GM23338 (cell line): ENCODE data around the gene RWDD3. TPM values are rescaled to one million over a fixed set of nuclear protein-coding genes. Genes with fewer than 3 reads are reported as not detected.

Source experiments
- ATAC-seq: fragments of 200-7000 bp; cut with Tn5 transposase; 3 replicates; pipeline ENCODE4 v1.9.1; 2020
- DNase-seq: peaks from one replicate; pipeline ENCODE4 v3.0.0-alpha.2; 2015; ENCODE audit warnings: low spot score
- H2AFZ ChIP-seq: fragments of 200-600 bp; sonication (generic); 2 replicates; pipeline ENCODE4 v1.8.0; 2016; ENCODE audit warnings: antibody characterized with exemption, mild to moderate bottlenecking, moderate library complexity
- H3F3A ChIP-seq: fragments of 200-600 bp; sonication (generic); replicated peaks from 2 replicates; pipeline ENCODE4 v1.8.0; 2017; ENCODE audit warnings: antibody characterized with exemption, mixed run types, low read depth
- H3K27ac ChIP-seq: fragments of 200-600 bp; sonication (generic); 2 replicates; pipeline ENCODE4 v1.6.1; 2016; ENCODE audit warnings: low read depth
- H3K27me3 ChIP-seq: fragments of 200-600 bp; sonication (generic); 2 replicates; pipeline ENCODE4 v1.8.0; 2016; ENCODE audit warnings: mild to moderate bottlenecking, mixed run types, moderate library complexity; ENCODE audit not compliant: insufficient read depth
- H3K36me3 ChIP-seq: fragments of 200-600 bp; sonication (generic); 2 replicates; pipeline ENCODE4 v1.8.0; 2016; ENCODE audit warnings: mild to moderate bottlenecking; ENCODE audit not compliant: insufficient read depth
- H3K4me1 ChIP-seq: fragments of 200-600 bp; sonication (generic); 2 replicates; pipeline ENCODE4 v1.8.0; 2016; ENCODE audit warnings: mild to moderate bottlenecking, moderate library complexity; ENCODE audit not compliant: insufficient read depth
- H3K4me2 ChIP-seq: fragments of 200-600 bp; sonication (generic); 2 replicates; pipeline ENCODE4 v1.7.1; 2017; ENCODE audit warnings: mixed run types
- H3K4me3 ChIP-seq: fragments of 200-600 bp; sonication (generic); 2 replicates; pipeline ENCODE4 v1.6.1; 2016; ENCODE audit warnings: mixed run types
- H3K79me2 ChIP-seq: fragments of 200-600 bp; sonication (generic); replicated peaks from 2 replicates; pipeline ENCODE4 v1.8.0; 2017; ENCODE audit warnings: mild to moderate bottlenecking; ENCODE audit not compliant: insufficient read depth
- H3K9me2 ChIP-seq: fragments of 200-600 bp; sonication (generic); 2 replicates; pipeline ENCODE4 v1.8.0; 2017; ENCODE audit not compliant: insufficient read depth
- H4K20me1 ChIP-seq: fragments of 200-600 bp; sonication (generic); replicated peaks from 2 replicates; pipeline ENCODE4 v1.8.0; 2017; ENCODE audit warnings: mild to moderate bottlenecking; ENCODE audit not compliant: insufficient read depth
- H3K27ac Mint-ChIP-seq: 2 replicates; pipeline ENCODE4 v1.8.0; 2020; ENCODE audit warnings: inconsistent platforms, mild to moderate bottlenecking, moderate library complexity, mixed read lengths
- H3K27me3 Mint-ChIP-seq: 3 replicates; pipeline ENCODE4 v1.8.0; 2022; ENCODE audit warnings: low read depth, mild to moderate bottlenecking, moderate library complexity, mixed read lengths, inconsistent platforms; ENCODE audit not compliant: insufficient read depth, poor library complexity
- H3K36me3 Mint-ChIP-seq: 3 replicates; pipeline ENCODE4 v1.8.0; 2021; ENCODE audit warnings: low read depth, mild to moderate bottlenecking, inconsistent platforms, moderate library complexity, mixed read lengths
- H3K4me1 Mint-ChIP-seq: 3 replicates; pipeline ENCODE4 v1.8.0; 2020; ENCODE audit warnings: mild to moderate bottlenecking, inconsistent platforms, mixed read lengths
- H3K4me3 Mint-ChIP-seq: 3 replicates; pipeline ENCODE4 v1.8.0; 2021; ENCODE audit warnings: moderate library complexity, mild to moderate bottlenecking, inconsistent platforms, mixed read lengths
- H3K9me3 Mint-ChIP-seq: 3 replicates; pipeline ENCODE4 v1.8.0; 2020; ENCODE audit warnings: moderate library complexity, mild to moderate bottlenecking, inconsistent platforms, mixed read lengths
- CREB1 ChIP-seq: fragments of 250-450 bp; sonication (Bioruptor Pico); IDR thresholded peaks from 2 replicates; pipeline ENCODE4 v1.5.0; 2020; ENCODE audit warnings: low read depth, mild to moderate bottlenecking, moderate library complexity
- ETS1 ChIP-seq: IDR thresholded peaks from 2 replicates; pipeline ENCODE4 v1.6.1; 2016; ENCODE audit warnings: antibody characterized with exemption
- EZH2 ChIP-seq: fragments of 200-600 bp; sonication (generic); IDR thresholded peaks from one replicate; pipeline ENCODE4 v1.8.0; 2017; ENCODE audit warnings: antibody characterized with exemption, mild to moderate bottlenecking, low read depth; ENCODE audit not compliant: unreplicated experiment
- EZH2phosphoT487 ChIP-seq: fragments of 200-600 bp; sonication (generic); IDR thresholded peaks from one replicate; pipeline ENCODE4 v1.8.1; 2018; ENCODE audit warnings: antibody characterized with exemption; ENCODE audit not compliant: unreplicated experiment
- JUNB ChIP-seq: IDR thresholded peaks from one replicate; pipeline ENCODE4 v1.6.1; 2016; ENCODE audit warnings: antibody characterized with exemption; ENCODE audit not compliant: unreplicated experiment
- STAT1 ChIP-seq: IDR thresholded peaks from one replicate; pipeline ENCODE4 v1.6.1; 2016; ENCODE audit warnings: antibody characterized with exemption; ENCODE audit not compliant: unreplicated experiment
- ZNF462 ChIP-seq: fragments of 250-450 bp; sonication (Bioruptor Pico); IDR thresholded peaks from 2 replicates; pipeline ENCODE4 v1.5.0; 2020; ENCODE audit warnings: mild to moderate bottlenecking, moderate library complexity
- polyA plus RNA-seq: library from polyadenylated mRNA; unstranded; fragments of >200 nt; fragmentation: Nextera tagmentation; extraction: Ambion mirVana; gene quantifications from 2 replicates; pipeline ENCODE4 v1.2.1, GENCODE V29; 2016
- total RNA-seq: library from RNA; depleted of rRNA; stranded (reverse); fragments of >200 nt; shearing (Covaris generic); gene quantifications from 2 replicates; pipeline ENCODE4 v1.2.3, GENCODE V29; 2014

The RWDD3 gene
- total and polyA plus RNA-seq, 2 experiments from 2014 or later, result 19.3 to 50.7 TPM

DNA sequence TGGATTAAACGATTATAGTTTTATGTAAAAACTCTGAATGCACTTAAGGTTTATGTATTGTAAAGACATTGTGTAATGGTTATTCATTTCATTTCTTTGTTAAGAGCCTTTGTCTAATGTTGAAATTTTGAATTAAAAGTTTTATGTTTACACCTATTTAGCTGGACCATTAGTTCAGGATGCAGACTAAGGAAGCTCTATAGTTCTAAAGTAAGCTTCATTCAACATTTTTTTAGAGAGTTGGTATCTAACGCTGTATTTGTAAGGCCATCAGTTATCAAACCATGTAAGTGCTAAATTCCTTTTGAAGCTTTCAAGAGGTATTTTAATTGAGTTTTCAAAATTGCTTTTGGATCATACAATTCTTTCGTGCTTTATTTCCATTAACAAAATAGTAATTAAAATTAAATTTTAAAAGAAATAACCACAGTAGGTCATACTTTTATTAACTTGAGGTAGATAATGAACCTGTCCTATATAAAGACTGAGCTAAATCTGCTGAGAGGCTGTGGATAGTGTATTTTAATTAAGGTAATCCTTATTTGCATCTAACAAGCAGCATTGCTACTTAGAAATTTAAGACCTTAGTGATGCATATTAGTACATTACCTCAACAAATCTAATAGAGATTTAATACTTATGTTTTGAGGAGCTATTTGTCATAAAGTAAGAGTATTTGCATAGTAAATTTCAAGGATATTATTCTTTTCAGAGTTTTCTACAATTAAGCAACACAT, 47.9 kb downstream of the RWDD3 start (continued):
- TF ChIP-seq CREB1 (CRISPR knock-in tag) (no peak), ETS1 (no peak), STAT1 (no peak), JUNB (no peak), ZNF462 (CRISPR knock-in tag) (no peak), EZH2phosphoT487 (no peak)

- Histone ChIP-seq H3K9me2 (no peaks in the 10 kb centered on the region), H4K20me1 (no peaks in the 10 kb centered on the region), H3K4me1 (peaks cover 10% of the 10 kb centered on the region), H3K27ac (no peak overlapping the region), H3K27me3 (no peaks in the 10 kb centered on the region), H3K4me3 (no peak overlapping the region), H2AFZ (no peak overlapping the region), H3K4me2 (peak overlapping the region; percentile 22; the same call in 1 of the 2 replicates), H3K79me2 (no peaks in the 10 kb centered on the region), H3K36me3 (no peaks in the 10 kb centered on the region), H3F3A (no peaks in the 10 kb centered on the region)
- Mint-ChIP-seq H3K36me3 (no peaks in the 10 kb centered on the region), H3K4me1 (peaks cover 14% of the 10 kb centered on the region; the same call in 2 of the 3 replicates), H3K27me3 (no peaks in the 10 kb centered on the region), H3K27ac (no peak overlapping the region), H3K9me3 (no peaks in the 10 kb centered on the region), H3K4me3 (no peak overlapping the region)
- DNase-seq (no peak), ATAC-seq (no peak)
- no peak for TF ChIP-seq ETS1
- TF ChIP-seq EZH2, result no peak
These were observed 48.5 kb downstream of the RWDD3 start for GRCh38 chr1:95282518-95282895.
